ENCODE measurements around the gene CPA2.
"Not testable (repeated sequence)": the region's sequence is repeated elsewhere in the genome, so short reads cannot be mapped to it uniquely, and the experiment has no call there.

DNA sequence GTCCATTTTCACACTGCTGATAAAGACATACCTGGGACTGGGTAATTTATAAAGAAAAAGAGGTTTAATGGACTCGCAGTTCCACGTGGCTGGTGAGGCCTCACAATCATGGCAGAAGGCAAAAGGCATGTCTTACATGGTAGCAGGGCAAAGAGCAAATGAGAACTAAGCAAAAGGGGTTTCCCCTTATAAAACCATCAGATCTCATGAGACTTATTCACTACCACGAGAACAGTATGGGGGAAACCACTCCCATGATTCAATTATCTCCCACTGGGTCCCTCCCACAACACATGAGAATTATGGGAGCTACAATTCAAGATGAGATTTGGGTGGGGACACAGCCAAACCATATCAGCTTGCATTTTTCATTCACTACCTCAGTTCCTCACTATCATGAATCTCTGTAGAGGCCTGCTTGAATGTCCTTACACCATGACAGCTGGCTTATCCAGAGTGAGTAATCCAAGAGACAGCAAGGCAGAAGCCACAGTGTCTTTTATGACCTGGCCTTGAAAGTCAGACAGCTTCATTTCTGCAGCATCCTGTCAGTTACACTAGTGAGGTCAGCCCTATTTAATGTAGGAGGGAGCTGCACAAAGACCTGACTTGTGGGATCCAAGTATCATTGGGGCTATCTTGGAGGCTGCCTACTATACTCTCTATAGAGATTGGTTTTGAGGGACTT is 55.0 kb downstream of the CPA2 start:
- TF ChIP-seq, protein P1, sequence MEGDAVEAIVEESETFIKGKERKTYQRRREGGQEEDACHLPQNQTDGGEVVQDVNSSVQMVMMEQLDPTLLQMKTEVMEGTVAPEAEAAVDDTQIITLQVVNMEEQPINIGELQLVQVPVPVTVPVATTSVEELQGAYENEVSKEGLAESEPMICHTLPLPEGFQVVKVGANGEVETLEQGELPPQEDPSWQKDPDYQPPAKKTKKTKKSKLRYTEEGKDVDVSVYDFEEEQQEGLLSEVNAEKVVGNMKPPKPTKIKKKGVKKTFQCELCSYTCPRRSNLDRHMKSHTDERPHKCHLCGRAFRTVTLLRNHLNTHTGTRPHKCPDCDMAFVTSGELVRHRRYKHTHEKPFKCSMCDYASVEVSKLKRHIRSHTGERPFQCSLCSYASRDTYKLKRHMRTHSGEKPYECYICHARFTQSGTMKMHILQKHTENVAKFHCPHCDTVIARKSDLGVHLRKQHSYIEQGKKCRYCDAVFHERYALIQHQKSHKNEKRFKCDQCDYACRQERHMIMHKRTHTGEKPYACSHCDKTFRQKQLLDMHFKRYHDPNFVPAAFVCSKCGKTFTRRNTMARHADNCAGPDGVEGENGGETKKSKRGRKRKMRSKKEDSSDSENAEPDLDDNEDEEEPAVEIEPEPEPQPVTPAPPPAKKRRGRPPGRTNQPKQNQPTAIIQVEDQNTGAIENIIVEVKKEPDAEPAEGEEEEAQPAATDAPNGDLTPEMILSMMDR (IDR thresholded peaks at IDR 0.05) = not testable (repeated sequence)
- not testable (repeated sequence) for TF ChIP-seq POLR2A (IDR thresholded peaks at IDR 0.05)

All from tibial nerve (tissue), 3 donors.